WTC11 (cell line): ENCODE data around the gene MRTFA.

Experiments
- CREB1 ChIP-seq: sonication (generic); formaldehyde crosslinking; IDR thresholded peaks from 2 replicates; pipeline ENCODE4 v1.8.0; 2023; ENCODE audit warnings: mild to moderate bottlenecking, missing genetic modification reagents
- CTCF ChIP-seq: fragments of 200-600 bp; IDR thresholded peaks from 2 replicates; pipeline ENCODE4 v1.8.0; 2022; ENCODE audit warnings: antibody characterized with exemption
- ESRRA ChIP-seq: sonication (generic); formaldehyde crosslinking; IDR thresholded peaks from 2 replicates; pipeline ENCODE4 v1.8.1; 2022; ENCODE audit warnings: mild to moderate bottlenecking, missing genetic modification reagents, borderline replicate concordance
- NR2C2 ChIP-seq: sonication (generic); formaldehyde crosslinking; IDR thresholded peaks from 2 replicates; pipeline ENCODE4 v1.8.0; 2022; ENCODE audit warnings: mild to moderate bottlenecking, missing genetic modification reagents
- NR3C1 ChIP-seq: sonication (generic); formaldehyde crosslinking; conservative IDR thresholded peaks from 2 replicates; pipeline ENCODE4 v1.8.1; 2023; ENCODE audit warnings: low read depth, mild to moderate bottlenecking, missing genetic modification reagents
- USF2 ChIP-seq: sonication (generic); formaldehyde crosslinking; IDR thresholded peaks from 2 replicates; pipeline ENCODE4 v1.8.1; 2023; ENCODE audit warnings: mild to moderate bottlenecking, missing genetic modification reagents, moderate library complexity
- ZNF121 ChIP-seq: sonication (generic); formaldehyde crosslinking; IDR thresholded peaks from 2 replicates; pipeline ENCODE4 v1.8.0; 2023; ENCODE audit warnings: missing genetic modification reagents
- TF ChIP-seq, protein P1 (sequence below): sonication (generic); formaldehyde crosslinking; IDR thresholded peaks from 2 replicates; pipeline ENCODE4 v1.8.1; 2023; ENCODE audit warnings: mild to moderate bottlenecking, missing genetic modification reagents, moderate library complexity
- TF ChIP-seq, protein P2 (sequence below): sonication (generic); formaldehyde crosslinking; IDR thresholded peaks from 2 replicates; pipeline ENCODE4 v1.8.0; 2022; ENCODE audit warnings: mild to moderate bottlenecking, missing genetic modification reagents

DNA sequence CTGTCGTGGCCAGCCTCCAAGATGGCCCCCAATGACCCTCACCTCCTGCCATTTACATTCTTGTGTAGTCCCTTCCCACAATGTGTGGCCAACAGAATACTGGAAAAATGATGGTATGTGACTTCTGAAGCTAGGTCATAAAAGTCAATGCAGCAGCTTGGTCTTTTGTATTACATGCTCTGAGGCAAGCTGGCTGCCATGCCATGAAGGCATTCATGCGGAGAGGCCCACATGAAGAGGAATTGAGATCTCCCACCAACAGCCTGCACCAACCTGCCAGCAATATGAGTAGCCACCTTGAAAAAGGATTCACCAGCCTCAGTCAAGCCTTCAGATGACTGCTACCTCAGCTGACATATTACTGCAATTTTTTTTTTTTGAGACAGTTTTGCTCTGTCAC lies 4.6 kb downstream of the MRTFA start:
- no peak for TF ChIP-seq CTCF
- TF ChIP-seq USF2 (CRISPR knock-in tag): no peak
- no peak for TF ChIP-seq ZNF121 (CRISPR knock-in tag)
- TF ChIP-seq, protein P1, sequence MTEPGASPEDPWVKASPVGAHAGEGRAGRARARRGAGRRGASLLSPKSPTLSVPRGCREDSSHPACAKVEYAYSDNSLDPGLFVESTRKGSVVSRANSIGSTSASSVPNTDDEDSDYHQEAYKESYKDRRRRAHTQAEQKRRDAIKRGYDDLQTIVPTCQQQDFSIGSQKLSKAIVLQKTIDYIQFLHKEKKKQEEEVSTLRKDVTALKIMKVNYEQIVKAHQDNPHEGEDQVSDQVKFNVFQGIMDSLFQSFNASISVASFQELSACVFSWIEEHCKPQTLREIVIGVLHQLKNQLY (CRISPR knock-in tag): no peak
- no peak for TF ChIP-seq CREB1 (CRISPR knock-in tag)
- TF ChIP-seq NR3C1 (CRISPR knock-in tag): no peak
- TF ChIP-seq ESRRA (CRISPR knock-in tag): no peak
- TF ChIP-seq, protein P2, sequence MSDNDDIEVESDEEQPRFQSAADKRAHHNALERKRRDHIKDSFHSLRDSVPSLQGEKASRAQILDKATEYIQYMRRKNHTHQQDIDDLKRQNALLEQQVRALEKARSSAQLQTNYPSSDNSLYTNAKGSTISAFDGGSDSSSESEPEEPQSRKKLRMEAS: no peak
- no peak for TF ChIP-seq NR2C2
